Measurements from ENCODE around the gene SOX9.

The SOX9 gene

GRCh38 chr17:72165192-72165866 is 44.5 kb downstream of the SOX9 start:
- no peak overlapping the region for H3K4me3 ChIP-seq (ENCODE audit: low read length, poor library complexity, severe bottlenecking)

GRCh38 chr17:72165867-72166439 is 45.1 kb downstream of the SOX9 start:
- Histone ChIP-seq H3K4me1 (ENCODE audit: insufficient read depth, low read length, poor library complexity, severe bottlenecking) (no peaks in the 10 kb centered on the region), H3K9ac (ENCODE audit: low read depth, low read length, poor library complexity, severe bottlenecking) (no peak overlapping the region), H2AFZ (ENCODE audit: low read length) (no peak overlapping the region), H3K9me2 (replicated peaks; ENCODE audit: low read depth, low read length) (no peaks in the 10 kb centered on the region), H3K4me2 (ENCODE audit: low read depth, low read length, poor library complexity, severe bottlenecking) (no peak overlapping the region), H4K20me1 (ENCODE audit: insufficient read depth, low read length, poor library complexity, severe bottlenecking) (no peaks in the 10 kb centered on the region), H3K4me3 (ENCODE audit: low read length, poor library complexity, severe bottlenecking) (no peak overlapping the region), H3K9me3 (ENCODE audit: insufficient read depth, low read depth, low read length) (0 out of 2 replicates have a peak, but pooled peaks cover 4% of the 10 kb centered on the region), H3F3A (ENCODE audit: low read depth) (no peaks in the 10 kb centered on the region), H3K27me3 (ENCODE audit: insufficient read depth, low read length, poor library complexity, severe bottlenecking) (no peaks in the 10 kb centered on the region), H3K36me3 (ENCODE audit: insufficient read depth, low read length) (no peaks in the 10 kb centered on the region), H3K79me2 (ENCODE audit: insufficient read depth, low read length) (no peaks in the 10 kb centered on the region)
- no peak for TF ChIP-seq EZH2phosphoT487 (IDR thresholded peaks at IDR 0.05; ENCODE audit: borderline replicate concordance)
- TF ChIP-seq CTCF (conservative IDR thresholded peaks at IDR 0.05; ENCODE audit: low read length): no peak

More at GRCh38 chr17:72165192-72165866, 44.5 kb downstream of the SOX9 start:
- no peak overlapping the region for H2AFZ ChIP-seq (ENCODE audit: low read length)
- H3K4me2 ChIP-seq (ENCODE audit: low read depth, low read length, poor library complexity, severe bottlenecking): no peak overlapping the region
- no peaks in the 10 kb centered on the region for H3K4me1 ChIP-seq (ENCODE audit: insufficient read depth, low read length, poor library complexity, severe bottlenecking)
- no peak for TF ChIP-seq EZH2phosphoT487 (IDR thresholded peaks at IDR 0.05; ENCODE audit: borderline replicate concordance)
- H3K9me2 ChIP-seq (replicated peaks; ENCODE audit: low read depth, low read length): no peaks in the 10 kb centered on the region
- H3K36me3 ChIP-seq (ENCODE audit: insufficient read depth, low read length): no peaks in the 10 kb centered on the region
- H3K9ac ChIP-seq (ENCODE audit: low read depth, low read length, poor library complexity, severe bottlenecking): no peak overlapping the region
- H3K27me3 ChIP-seq (ENCODE audit: insufficient read depth, low read length, poor library complexity, severe bottlenecking): no peaks in the 10 kb centered on the region
- no peaks in the 10 kb centered on the region for H4K20me1 ChIP-seq (ENCODE audit: insufficient read depth, low read length, poor library complexity, severe bottlenecking)
- no peaks in the 10 kb centered on the region for H3K79me2 ChIP-seq (ENCODE audit: insufficient read depth, low read length)
- H3F3A ChIP-seq (ENCODE audit: low read depth): no peaks in the 10 kb centered on the region
- H3K9me3 ChIP-seq (ENCODE audit: insufficient read depth, low read depth, low read length): 0 out of 2 replicates have a peak, but pooled peaks cover 4% of the 10 kb centered on the region

DNA sequence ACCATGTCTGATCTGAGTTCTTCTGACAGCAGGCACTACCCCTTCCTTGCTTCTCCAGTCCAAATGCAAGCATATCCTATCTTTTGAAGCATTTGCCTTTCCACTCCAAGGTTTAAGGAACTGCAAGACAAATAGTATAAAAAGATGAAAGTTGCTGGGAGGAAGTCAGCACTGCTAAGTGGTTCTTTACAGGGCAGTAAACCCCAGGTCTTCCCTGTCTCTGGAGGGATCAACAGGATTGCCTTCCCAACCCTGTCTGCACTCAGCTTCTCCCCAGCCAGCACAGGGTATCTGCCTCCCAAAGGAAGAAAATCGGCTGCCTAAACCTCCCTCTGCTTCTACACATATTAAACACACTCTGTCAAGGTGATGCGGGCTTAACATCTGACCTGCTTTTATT is 46.8 kb downstream of the SOX9 start:
- no peak overlapping the region for H3K4me2 ChIP-seq (ENCODE audit: low read depth, low read length, poor library complexity, severe bottlenecking)
- H3K9ac ChIP-seq (ENCODE audit: low read depth, low read length, poor library complexity, severe bottlenecking): no peak overlapping the region
- H3K27me3 ChIP-seq (ENCODE audit: insufficient read depth, low read length, poor library complexity, severe bottlenecking): no peaks in the 10 kb centered on the region
- no peaks in the 10 kb centered on the region for H3K36me3 ChIP-seq (ENCODE audit: insufficient read depth, low read length)
- no peaks in the 10 kb centered on the region for H4K20me1 ChIP-seq (ENCODE audit: insufficient read depth, low read length, poor library complexity, severe bottlenecking)
- TF ChIP-seq CTCF (conservative IDR thresholded peaks at IDR 0.05; ENCODE audit: low read length): no peak
- no peak for TF ChIP-seq EZH2phosphoT487 (IDR thresholded peaks at IDR 0.05; ENCODE audit: borderline replicate concordance)
- H3K9me3 ChIP-seq (ENCODE audit: insufficient read depth, low read depth, low read length): 0 out of 2 replicates have a peak, but pooled peaks cover 4% of the 10 kb centered on the region
- no peak overlapping the region for H2AFZ ChIP-seq (ENCODE audit: low read length)
- no peaks in the 10 kb centered on the region for H3F3A ChIP-seq (ENCODE audit: low read depth)
- H3K9me2 ChIP-seq (replicated peaks; ENCODE audit: low read depth, low read length): no peaks in the 10 kb centered on the region
- no peaks in the 10 kb centered on the region for H3K79me2 ChIP-seq (ENCODE audit: insufficient read depth, low read length)
- H3K4me1 ChIP-seq (ENCODE audit: insufficient read depth, low read length, poor library complexity, severe bottlenecking): no peaks in the 10 kb centered on the region
- no peak overlapping the region for H3K4me3 ChIP-seq (ENCODE audit: low read length, poor library complexity, severe bottlenecking)

Data from Loucy (cell line).